Esophagus muscularis mucosa (tissue), 4 donors: ENCODE results near the gene NIBAN1.

Experiments
- CTCF ChIP-seq, 3 experiments: fragments of 200-600 bp in 2 of 3; fragments of 450-650 bp in 1 of 3; sonication (generic) in 2 of 3; IDR thresholded peaks; one replicate each; pipeline ENCODE4 v1.5.1; 2017 to 2019; ENCODE audit warnings: antibody characterized with exemption in 3 of 3, mild to moderate bottlenecking in 2 of 3, moderate library complexity in 1 of 3
- EP300 ChIP-seq: sonication (generic); formaldehyde crosslinking; IDR thresholded peaks from one replicate; pipeline ENCODE4 v1.6.1; 2017; ENCODE audit warnings: antibody characterized with exemption
- POLR2A ChIP-seq: fragments of 450-650 bp; IDR thresholded peaks from one replicate; pipeline ENCODE4 v1.6.1; 2017; ENCODE audit warnings: antibody characterized with exemption, moderate library complexity, mild to moderate bottlenecking, low read depth
- POLR2AphosphoS5 ChIP-seq, 2 donors: sonication (generic); formaldehyde crosslinking; IDR thresholded peaks; one replicate each; pipeline ENCODE4 v1.6.1; 2017; ENCODE audit warnings: antibody characterized with exemption in 2 of 2

GRCh38 chr1:184951788-184952187, 22.5 kb downstream of the NIBAN1 start:
- TF ChIP-seq CTCF (IDR thresholded peaks at IDR 0.05) = no peak
- TF ChIP-seq POLR2A = no peak
- TF ChIP-seq POLR2AphosphoS5 (IDR thresholded peaks at IDR 0.05) = no peak
- no peak for TF ChIP-seq EP300
